Measurements from ENCODE around the gene VWF.
"Not testable (repeated sequence)": the region's sequence is repeated elsewhere in the genome, so short reads cannot be mapped to it uniquely, and the experiment has no call there.

VWF gene

DNA sequence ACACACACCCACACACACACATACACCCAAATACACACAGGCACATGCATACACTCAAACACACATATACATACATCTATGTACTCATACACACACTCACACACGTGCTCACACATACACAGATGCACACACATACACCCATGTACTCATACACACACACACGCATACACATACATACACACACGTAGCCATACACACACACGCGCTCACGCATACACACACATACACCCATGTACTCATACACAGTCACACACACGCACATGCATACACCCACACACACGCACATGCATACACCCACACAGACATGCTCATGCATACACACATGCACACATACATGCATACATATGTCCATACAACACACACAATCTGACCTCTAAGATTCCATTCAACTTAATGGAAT lies 91.7 kb downstream of the VWF start:
- DNase-seq (ENCODE audit: low spot score), result no peak
- TF ChIP-seq, protein P1, sequence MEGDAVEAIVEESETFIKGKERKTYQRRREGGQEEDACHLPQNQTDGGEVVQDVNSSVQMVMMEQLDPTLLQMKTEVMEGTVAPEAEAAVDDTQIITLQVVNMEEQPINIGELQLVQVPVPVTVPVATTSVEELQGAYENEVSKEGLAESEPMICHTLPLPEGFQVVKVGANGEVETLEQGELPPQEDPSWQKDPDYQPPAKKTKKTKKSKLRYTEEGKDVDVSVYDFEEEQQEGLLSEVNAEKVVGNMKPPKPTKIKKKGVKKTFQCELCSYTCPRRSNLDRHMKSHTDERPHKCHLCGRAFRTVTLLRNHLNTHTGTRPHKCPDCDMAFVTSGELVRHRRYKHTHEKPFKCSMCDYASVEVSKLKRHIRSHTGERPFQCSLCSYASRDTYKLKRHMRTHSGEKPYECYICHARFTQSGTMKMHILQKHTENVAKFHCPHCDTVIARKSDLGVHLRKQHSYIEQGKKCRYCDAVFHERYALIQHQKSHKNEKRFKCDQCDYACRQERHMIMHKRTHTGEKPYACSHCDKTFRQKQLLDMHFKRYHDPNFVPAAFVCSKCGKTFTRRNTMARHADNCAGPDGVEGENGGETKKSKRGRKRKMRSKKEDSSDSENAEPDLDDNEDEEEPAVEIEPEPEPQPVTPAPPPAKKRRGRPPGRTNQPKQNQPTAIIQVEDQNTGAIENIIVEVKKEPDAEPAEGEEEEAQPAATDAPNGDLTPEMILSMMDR (IDR thresholded peaks at IDR 0.05; ENCODE audit: extremely low read depth, insufficient read depth, missing control alignments), result no peak
- in situ Hi-C loops (cut with MboI; ENCODE audit: low pct_unique_long_range_greater_than_20kb, low sequenced_read_pairs, unreplicated experiment), result no loop called here

DNA sequence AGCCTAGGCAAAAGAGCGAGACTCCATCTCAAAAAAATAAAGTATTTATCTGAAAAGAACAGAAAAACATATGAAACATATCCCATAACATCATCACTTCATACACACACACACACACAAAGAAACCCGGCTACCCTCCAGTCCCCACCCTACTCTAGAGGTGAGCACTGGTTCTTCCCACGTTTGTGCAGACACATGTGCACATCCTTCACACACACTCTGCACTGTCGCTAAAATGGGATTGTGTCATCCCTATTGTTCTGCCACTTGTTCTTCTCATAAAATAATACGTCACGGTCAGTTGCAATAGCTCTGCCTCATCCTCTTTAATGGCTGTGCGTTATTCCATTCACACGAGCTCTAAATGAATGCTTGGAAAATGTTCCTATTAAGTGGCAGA lies 93.5 kb downstream of the VWF start:
- no peak for DNase-seq (ENCODE audit: low spot score)
- in situ Hi-C loops (cut with MboI; ENCODE audit: low pct_unique_long_range_greater_than_20kb, low sequenced_read_pairs, unreplicated experiment), result no loop called here
- TF ChIP-seq, protein P1 (IDR thresholded peaks at IDR 0.05; ENCODE audit: extremely low read depth, insufficient read depth, missing control alignments), result no peak

DNA sequence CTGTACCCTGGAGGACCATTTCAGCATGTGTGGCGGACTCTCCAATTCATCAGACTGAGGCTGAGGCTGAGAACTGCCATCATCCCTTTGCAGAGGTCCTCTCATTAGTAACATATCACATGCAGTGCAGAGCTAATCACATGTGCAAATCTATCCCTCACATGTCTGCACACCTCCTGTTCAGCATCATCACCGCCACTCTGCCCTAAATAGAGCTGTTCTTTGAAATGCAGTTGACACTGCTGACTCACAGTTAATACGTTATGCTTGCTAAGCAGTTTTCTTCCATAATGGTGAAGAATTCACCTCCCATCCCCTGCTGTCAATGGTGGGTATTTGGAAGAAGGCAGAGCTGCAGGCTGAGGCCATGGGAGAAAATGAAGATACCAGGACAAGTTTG lies 94.4 kb downstream of the VWF start:
- TF ChIP-seq, protein P1 (IDR thresholded peaks at IDR 0.05; ENCODE audit: extremely low read depth, insufficient read depth, missing control alignments), result no peak
- no peak for DNase-seq (ENCODE audit: low spot score)
- in situ Hi-C loops (cut with MboI; ENCODE audit: low pct_unique_long_range_greater_than_20kb, low sequenced_read_pairs, unreplicated experiment), result no loop called here

DNA sequence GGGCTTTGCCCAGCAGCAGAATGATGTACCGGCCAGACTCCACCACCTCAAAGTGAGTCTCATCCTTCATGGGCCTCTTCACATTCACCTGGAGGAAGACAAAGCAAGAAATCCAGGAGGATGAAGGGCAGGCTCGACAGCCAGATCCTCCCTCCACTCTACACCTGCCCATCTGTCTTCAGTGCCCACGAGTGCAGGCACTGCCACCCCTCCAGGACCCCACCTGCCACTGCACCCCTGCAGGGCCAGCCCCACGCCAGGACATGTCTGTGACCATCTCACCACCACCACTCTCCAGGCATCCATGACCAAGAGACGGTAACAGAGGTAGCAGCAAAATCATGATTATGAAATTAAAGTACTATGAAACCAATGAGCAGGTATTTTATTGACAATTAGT lies 95.1 kb downstream of the VWF start:
- TF ChIP-seq, protein P1 (IDR thresholded peaks at IDR 0.05; ENCODE audit: extremely low read depth, insufficient read depth, missing control alignments), result no peak
- in situ Hi-C loops (cut with MboI; ENCODE audit: low pct_unique_long_range_greater_than_20kb, low sequenced_read_pairs, unreplicated experiment), result no loop called here
- DNase-seq (ENCODE audit: low spot score), result no peak

DNA sequence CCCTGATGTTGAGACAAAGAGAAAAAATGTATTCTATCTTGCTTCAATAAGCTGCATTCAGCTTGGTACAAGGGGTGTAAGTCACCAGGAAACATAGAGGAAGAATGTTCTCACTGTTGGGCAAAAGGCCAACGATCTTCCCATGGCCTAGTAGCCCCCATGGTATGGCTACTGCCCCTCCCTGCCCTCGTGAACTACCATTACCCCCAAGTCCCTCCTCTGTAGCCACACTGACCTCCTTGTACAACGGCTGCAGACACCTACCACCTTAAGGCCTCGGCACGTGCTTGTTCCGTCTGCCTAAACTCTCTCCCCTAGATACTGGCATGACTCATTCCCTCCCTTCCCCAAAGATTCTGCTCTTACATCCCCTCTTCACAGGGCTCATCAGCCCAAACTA lies 97.5 kb downstream of the VWF start:
- in situ Hi-C loops (cut with MboI; ENCODE audit: low pct_unique_long_range_greater_than_20kb, low sequenced_read_pairs, unreplicated experiment), result no loop called here
- DNase-seq (ENCODE audit: low spot score), result no peak
- TF ChIP-seq, protein P1 (IDR thresholded peaks at IDR 0.05; ENCODE audit: extremely low read depth, insufficient read depth, missing control alignments), result no peak

DNA sequence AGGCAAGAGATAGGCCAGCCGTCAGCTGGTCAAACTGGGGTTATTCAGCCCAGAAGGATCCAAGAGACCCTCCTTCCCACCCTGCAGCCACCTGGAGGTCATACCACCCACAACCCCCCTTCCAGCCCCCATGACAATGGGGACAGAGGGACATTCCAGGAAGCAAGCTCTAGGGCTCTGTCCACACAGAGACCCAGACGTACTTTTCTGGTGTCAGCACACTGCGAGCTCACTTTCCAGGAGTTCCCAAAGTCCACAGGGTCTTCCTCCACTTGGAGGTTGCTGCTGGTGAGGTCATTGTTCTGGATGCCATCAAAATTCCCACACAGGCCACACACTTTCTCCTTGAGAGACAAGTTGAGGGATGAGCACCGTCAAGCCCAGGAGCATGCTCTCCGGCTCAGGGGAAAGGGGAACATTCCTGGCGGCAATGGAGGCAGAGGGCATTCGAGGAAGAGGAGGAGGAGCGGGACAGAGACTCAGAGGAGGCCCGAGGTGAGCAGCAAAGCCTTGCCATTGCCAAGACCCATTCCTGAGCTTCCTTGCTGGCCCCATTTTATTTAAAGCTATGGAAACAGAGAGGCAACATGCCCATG lies 98.7 kb downstream of the VWF start:
- DNase-seq (ENCODE audit: low spot score), result not testable (repeated sequence)

DNA sequence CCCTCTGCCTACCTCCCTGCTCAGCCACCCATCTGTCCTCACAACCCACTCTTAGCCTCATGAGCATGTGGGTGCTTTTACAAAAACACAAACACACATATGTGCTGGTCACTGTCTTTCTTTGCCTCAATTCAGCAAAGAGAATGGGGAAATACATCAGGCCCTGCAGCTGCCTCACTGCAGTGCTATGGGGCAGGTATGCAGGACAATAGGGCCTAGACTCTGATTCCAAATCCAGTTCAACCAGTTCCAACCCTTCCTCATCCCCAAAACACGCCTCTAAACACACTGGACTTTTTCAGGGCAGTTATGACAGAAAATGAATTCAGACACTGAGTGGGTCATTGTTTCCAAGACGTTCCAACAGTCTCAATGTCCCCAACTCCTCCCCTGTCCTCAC lies 100.4 kb downstream of the VWF start:
- DNase-seq (ENCODE audit: low spot score); in situ Hi-C loops (cut with MboI; ENCODE audit: low pct_unique_long_range_greater_than_20kb, low sequenced_read_pairs, unreplicated experiment): not testable (repeated sequence)

More for the DNA sequence above, 98.7 kb downstream of the VWF start:
- in situ Hi-C loops (cut with MboI; ENCODE audit: low pct_unique_long_range_greater_than_20kb, low sequenced_read_pairs, unreplicated experiment), result not testable (repeated sequence)

DNA sequence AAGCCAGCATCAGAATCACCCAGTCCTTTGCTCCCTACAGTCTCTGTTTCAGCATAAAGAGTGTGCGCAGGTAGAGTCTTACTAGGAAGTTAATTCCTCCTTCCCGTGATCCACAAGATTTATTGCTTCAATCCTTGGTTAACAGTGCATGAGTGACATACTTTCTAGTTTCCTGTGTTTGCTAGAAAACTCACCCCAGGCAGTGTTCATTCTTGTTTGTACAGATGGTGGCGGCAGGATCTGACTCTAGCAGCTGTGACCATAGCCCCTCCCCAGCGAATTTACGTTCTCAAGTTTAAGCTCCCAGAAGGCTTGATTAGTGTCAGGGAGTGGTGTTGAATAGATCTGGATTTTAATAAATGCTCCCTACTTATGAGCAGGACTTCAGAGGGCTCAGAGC lies 103.5 kb downstream of the VWF start:
- DNase-seq (ENCODE audit: low spot score), result no peak
- in situ Hi-C loops (cut with MboI; ENCODE audit: low pct_unique_long_range_greater_than_20kb, low sequenced_read_pairs, unreplicated experiment), result no loop called here
- TF ChIP-seq, protein P1 (IDR thresholded peaks at IDR 0.05; ENCODE audit: extremely low read depth, insufficient read depth, missing control alignments), result no peak

DNA sequence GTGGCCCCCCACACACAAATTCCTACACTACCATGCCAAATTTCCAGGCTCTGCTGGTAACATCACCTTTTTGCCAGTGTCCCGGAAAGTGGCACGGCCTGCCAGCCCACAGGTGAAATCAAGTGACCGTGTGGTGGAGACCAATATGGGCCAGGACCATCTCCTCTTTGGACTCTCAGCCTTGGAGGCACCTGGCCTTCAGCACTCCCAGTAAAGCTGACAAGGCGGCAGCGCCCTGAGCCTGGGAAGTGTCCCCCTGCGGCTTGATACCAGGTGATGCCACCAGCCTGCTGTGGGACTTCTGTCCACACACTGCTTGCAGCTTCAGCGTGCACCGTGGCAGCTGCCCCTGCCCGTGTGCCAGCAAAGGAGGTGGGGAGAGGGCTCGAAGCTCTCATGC lies 104.0 kb downstream of the VWF start:
- not testable (repeated sequence) for DNase-seq (ENCODE audit: low spot score)

DNA sequence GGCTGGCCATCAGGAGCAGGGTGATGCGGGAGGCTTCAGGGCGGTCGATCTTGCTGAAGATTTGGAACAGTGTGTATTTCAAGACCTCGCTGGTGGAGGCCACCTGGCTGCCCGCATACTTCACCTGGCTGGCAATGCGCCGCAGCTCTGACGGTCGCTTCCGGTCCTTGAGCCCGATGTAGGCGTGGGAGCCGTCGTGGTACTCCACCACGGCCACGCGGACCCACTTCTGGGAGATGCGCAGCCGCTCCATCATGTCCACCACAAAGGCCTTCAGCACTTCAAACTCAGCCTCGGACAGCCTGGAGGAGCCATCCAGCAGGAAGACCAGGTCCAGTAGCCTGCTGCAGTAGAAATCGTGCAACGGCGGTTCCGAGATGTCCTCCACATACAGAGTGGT lies 105.2 kb downstream of the VWF start:
- in situ Hi-C loops (cut with MboI; ENCODE audit: low pct_unique_long_range_greater_than_20kb, low sequenced_read_pairs, unreplicated experiment), result not testable (repeated sequence)

More for the DNA sequence above, 104.0 kb downstream of the VWF start:
- in situ Hi-C loops (cut with MboI; ENCODE audit: low pct_unique_long_range_greater_than_20kb, low sequenced_read_pairs, unreplicated experiment), result not testable (repeated sequence)

More for the DNA sequence above, 105.2 kb downstream of the VWF start:
- DNase-seq (ENCODE audit: low spot score), result not testable (repeated sequence)
